Activated CD4-positive, alpha-beta T cell treated with anti-CD3 and anti-CD28 coated beads, Interleukin-10, Interleukin-2, amounts not matched to agents 100 ng/mL and 50 ng/mL, durations not matched to agents 16 hours and 8 hours (primary cell): ENCODE results near the gene NDUFB2.

Source experiments
- DNase-seq: peaks from one replicate; pipeline ENCODE4 v3.0.0-alpha.2; 2020

NDUFB2 gene

DNA sequence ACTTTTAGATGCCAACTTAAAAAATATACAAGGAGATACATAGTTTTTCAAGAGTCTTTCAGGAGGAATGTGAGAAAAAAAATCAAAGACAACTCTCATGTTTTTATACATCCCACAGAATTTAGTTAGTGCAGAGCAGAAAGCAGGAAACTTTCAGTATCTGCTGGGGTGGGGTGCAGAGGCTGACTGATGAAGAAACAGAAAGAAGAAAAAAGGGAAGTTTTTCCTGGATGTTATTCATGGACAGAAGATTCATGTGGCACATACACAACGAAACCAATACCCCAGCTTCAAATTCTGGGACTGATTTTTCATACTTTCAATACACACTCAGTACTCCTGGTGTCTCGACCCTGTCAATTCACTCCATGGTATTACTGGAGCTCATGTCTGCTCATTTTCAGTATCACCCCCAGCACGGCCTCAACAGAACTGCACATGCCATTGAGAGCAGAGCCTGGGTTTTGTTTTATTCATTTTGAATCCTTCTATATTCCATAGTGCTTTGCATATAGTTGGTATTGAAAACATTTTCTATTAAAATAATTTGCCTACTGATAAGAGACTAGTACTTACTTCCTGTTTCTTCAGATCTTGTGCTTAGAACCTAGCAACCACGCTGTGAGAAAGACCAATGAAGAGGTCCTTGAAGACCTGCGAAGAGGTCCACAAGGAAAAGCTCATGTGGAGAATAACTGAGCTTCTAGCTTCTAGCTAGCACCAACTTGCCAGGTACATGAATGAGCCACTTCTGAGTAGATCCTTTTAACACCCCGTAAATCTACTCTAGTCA, 49.0 kb downstream of the NDUFB2 start:
- no peak for DNase-seq

DNA sequence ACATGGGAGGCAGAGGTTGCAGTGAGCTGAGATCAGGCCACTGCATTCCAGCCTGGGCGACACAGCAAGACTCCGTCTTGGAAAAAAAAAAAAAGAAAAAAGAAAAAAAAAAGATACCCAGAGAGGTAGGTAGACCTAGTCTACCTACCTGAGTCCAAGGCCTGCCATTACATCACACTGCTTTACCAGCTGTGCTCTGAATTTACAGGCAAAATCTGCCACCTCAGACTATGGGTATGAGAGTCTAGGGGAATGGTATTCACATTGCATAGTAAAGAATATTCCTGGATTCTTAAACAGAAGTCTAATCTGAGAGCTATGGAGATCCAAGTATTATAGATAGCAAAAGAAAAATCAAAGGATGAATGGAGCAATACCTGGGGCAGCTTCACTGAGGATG, 50.2 kb downstream of the NDUFB2 start:
- no peak for DNase-seq

DNA sequence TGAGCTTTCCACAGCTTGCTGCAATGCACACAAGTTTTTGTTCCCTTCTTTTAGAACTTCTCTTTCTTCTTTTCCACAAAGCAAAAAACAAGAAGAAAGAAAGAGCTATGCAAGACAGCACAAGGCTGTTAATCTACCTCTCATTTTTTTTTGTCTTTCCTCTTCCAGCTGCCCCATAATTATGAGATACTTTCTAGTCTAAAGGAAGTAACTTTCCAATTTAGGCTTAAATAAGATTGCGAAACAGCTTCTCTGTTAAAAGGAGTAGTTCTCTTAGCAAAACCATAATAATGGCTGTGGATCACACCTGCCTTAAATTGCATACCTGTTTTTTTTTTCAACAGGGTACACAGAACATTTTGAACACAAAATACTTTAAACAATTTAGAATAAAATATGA, 56.0 kb downstream of the NDUFB2 start:
- DNase-seq = no peak

DNA sequence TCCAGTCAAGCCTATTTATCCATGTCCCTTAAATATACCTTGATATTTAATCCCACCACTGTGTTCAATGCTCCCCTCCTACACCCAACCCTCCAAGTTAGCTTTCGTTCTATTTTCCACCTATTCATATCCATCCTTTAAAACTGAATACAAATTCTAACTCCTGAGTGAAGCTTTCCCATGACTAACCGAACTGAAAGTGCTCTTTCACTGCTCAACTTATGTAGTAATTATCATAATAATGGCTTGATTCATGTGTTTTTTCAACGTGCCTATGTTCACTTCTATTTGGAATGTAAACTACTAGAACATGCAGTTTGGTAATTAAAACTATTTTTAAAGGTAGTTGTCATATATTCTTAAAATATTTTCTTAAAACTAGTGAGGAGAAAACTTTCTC, 58.0 kb downstream of the NDUFB2 start:
- DNase-seq = no peak
